B cell (primary cell): Measurements from ENCODE around the gene SRSF10. TPM values are rescaled to one million over a fixed set of nuclear protein-coding genes. Genes with fewer than 3 reads are reported as not detected.

ENCODE experiments used
- ATAC-seq: fragments of 200-7000 bp; cut with Tn5 transposase; one replicate; pipeline ENCODE4 v1.10.0; 2021; ENCODE audit warnings: low read depth, mild to moderate bottlenecking, moderate number of reproducible peaks, moderate library complexity
- CTCF ChIA-PET: fragments of 350-600 bp; sonication (Branson Sonifier 250); formaldehyde crosslinking; loops from one replicate; lab custom pipeline; 2021; ENCODE audit warnings: antibody characterized with exemption, inconsistent platforms; lab: Charles Lee
- POLR2A ChIA-PET: fragments of 350-600 bp; sonication (Branson Sonifier 250); formaldehyde crosslinking; loops from one replicate; lab custom pipeline; 2021; ENCODE audit warnings: antibody characterized with exemption; lab: Charles Lee
- DNase-seq: peaks from one replicate; pipeline ENCODE4 v3.0.0; 2013
- H2AFZ ChIP-seq: 2 replicates; pipeline ENCODE4 v1.6.1; 2012; ENCODE audit warnings: mild to moderate bottlenecking, low read depth, low read length; ENCODE audit not compliant: insufficient read depth, poor library complexity, severe bottlenecking
- H3K27ac ChIP-seq, 2 donors: 1 replicate in 1 of 2; 2 replicates in 1 of 2; pipeline ENCODE4 v1.5.1; 2012 to 2013; ENCODE audit warnings: low read length in 2 of 2, mild to moderate bottlenecking in 2 of 2, moderate library complexity in 1 of 2
- H3K27me3 ChIP-seq, 4 experiments: fragments of 200-600 bp in 1 of 4; sonication (generic) in 1 of 4; replicated peaks in 1 of 4; 1 replicate in 2 of 4; 2 replicates in 2 of 4; pipeline versions ENCODE4 v1.6.1 to v1.7.0; 2013 to 2016; ENCODE audit warnings: low read length in 3 of 4, mild to moderate bottlenecking in 2 of 4, mixed read lengths in 1 of 4, moderate library complexity in 1 of 4; ENCODE audit not compliant: insufficient read depth in 4 of 4, control insufficient read depth in 3 of 4; ENCODE audit errors: control extremely low read depth in 1 of 4
- H3K36me3 ChIP-seq, 2 experiments: replicated peaks in 1 of 2; 1 replicate in 1 of 2; 2 replicates in 1 of 2; pipeline versions ENCODE4 v1.6.1 to v1.7.1; 2013; ENCODE audit warnings: low read length in 1 of 2; ENCODE audit not compliant: insufficient read depth in 2 of 2, control insufficient read depth in 1 of 2; ENCODE audit errors: control extremely low read depth in 1 of 2, extremely low read depth in 1 of 2
- H3K4me1 ChIP-seq, 2 donors: fragments of 200-600 bp in 1 of 2; sonication (generic) in 1 of 2; 1 replicate in 1 of 2; 2 replicates in 1 of 2; pipeline versions ENCODE4 v1.5.1 to v1.6.1; 2013 to 2017; ENCODE audit warnings: low read length in 2 of 2; ENCODE audit not compliant: control insufficient read depth in 2 of 2, insufficient read depth in 2 of 2
- H3K4me2 ChIP-seq: replicated peaks from 2 replicates; pipeline ENCODE3; 2012; ENCODE audit warnings: mild to moderate bottlenecking, low read depth, low read length; ENCODE audit not compliant: poor library complexity, severe bottlenecking
- H3K4me3 ChIP-seq, 5 experiments: fragments of 200-600 bp in 1 of 5; sonication (generic) in 1 of 5; 1 replicate in 3 of 5; 2 replicates in 2 of 5; pipeline versions ENCODE4 v1.5.1 to v1.7.0; 2011 to 2016; ENCODE audit warnings: low read length in 4 of 5, mild to moderate bottlenecking in 4 of 5, low read depth in 2 of 5, control low read depth in 1 of 5, moderate library complexity in 1 of 5; ENCODE audit not compliant: insufficient read depth in 1 of 5; ENCODE audit errors: control extremely low read depth in 1 of 5, extremely low read depth in 1 of 5
- H3K79me2 ChIP-seq: fragments of 200-600 bp; sonication (generic); one replicate; pipeline ENCODE4 v1.6.0; 2016; ENCODE audit warnings: low read length; ENCODE audit not compliant: control insufficient read depth, insufficient read depth
- H3K9ac ChIP-seq: fragments of 200-600 bp; sonication (generic); 2 replicates; pipeline ENCODE4 v1.6.1; 2017; ENCODE audit warnings: mild to moderate bottlenecking, low read length, moderate library complexity
- H3K9me3 ChIP-seq, 3 donors: one replicate each; pipeline versions ENCODE4 v1.6.1 to v1.7.1; 2013; ENCODE audit warnings: low read length in 2 of 3; ENCODE audit not compliant: control insufficient read depth in 2 of 3, insufficient read depth in 1 of 3; ENCODE audit errors: control extremely low read depth in 1 of 3
- H4K20me1 ChIP-seq: 2 replicates; pipeline ENCODE4 v1.6.0; 2012; ENCODE audit warnings: mild to moderate bottlenecking, low read length; ENCODE audit not compliant: insufficient read depth, control insufficient read depth, poor library complexity, severe bottlenecking
- H3K27ac Mint-ChIP-seq: one replicate; pipeline ENCODE4 v1.8.0; 2021; ENCODE audit warnings: mixed read lengths
- H3K27me3 Mint-ChIP-seq: one replicate; pipeline ENCODE4 v1.8.0; 2021; ENCODE audit warnings: mixed read lengths
- H3K4me1 Mint-ChIP-seq: one replicate; pipeline ENCODE4 v1.8.0; 2021; ENCODE audit warnings: mixed read lengths
- H3K4me3 Mint-ChIP-seq: one replicate; pipeline ENCODE4 v1.8.0; 2021; ENCODE audit warnings: mixed read lengths
- H3K9me3 Mint-ChIP-seq: one replicate; pipeline ENCODE4 v1.8.0; 2022; ENCODE audit warnings: mixed read lengths; ENCODE audit not compliant: insufficient read depth
- CTCF ChIP-seq: fragments of 200-600 bp; IDR thresholded peaks from one replicate; pipeline ENCODE4 v1.8.0; 2022; ENCODE audit warnings: antibody characterized with exemption, mild to moderate bottlenecking
- EZH2 ChIP-seq: IDR thresholded peaks from 2 replicates; pipeline ENCODE4 v1.6.1; 2012; ENCODE audit warnings: borderline replicate concordance, low read depth, mild to moderate bottlenecking, moderate library complexity, low read length; ENCODE audit not compliant: insufficient read depth, poor library complexity, severe bottlenecking
- WGBS: methylation state at CpG from one replicate; pipeline ENCODE4 v1.1.5; 2013; ENCODE audit warnings: missing lambda C conversion rate; ENCODE audit not compliant: insufficient coverage; 5-methylcytosine and 5-hydroxymethylcytosine counted together
- intact Hi-C: fragments of 100-400 bp; cut with micrococcal nuclease; formaldehyde crosslinking; loops from one replicate; pipeline ENCODE4 v1.10.0; 2022
- polyA plus RNA-seq: library from polyadenylated mRNA; depleted of rRNA; stranded (reverse); fragments of >200 nt; gene quantifications from 2 replicates; pipeline ENCODE4 v1.2.3, GENCODE V29; 2012
- total RNA-seq, 2 donors: library from RNA; stranded (reverse); fragments of 120-200 nt in 1 of 2; gene quantifications; 1 replicate in 1 of 2; 2 replicates in 1 of 2; pipeline versions ENCODE4 v1.2.3 to v1.2.4, GENCODE V29; 2013 to 2022

The SRSF10 gene
- total and polyA plus RNA-seq, 2 donors (not counting 1 experiment from before 2014, with no cell fraction given): 98.6 to 213 TPM

- H3K27ac ChIP-seq: no peak overlapping the region
- H3K27ac Mint-ChIP-seq: no peak overlapping the region
- no peak overlapping the region for H3K4me3 Mint-ChIP-seq
- H3K9ac ChIP-seq: no peak overlapping the region
- H3K4me2 ChIP-seq: no peak overlapping the region
- TF ChIP-seq EZH2 (no peak), CTCF (peak; percentile 50)
- DNase-seq (peak; percentile 37), ATAC-seq (no peak)
- H3K79me2 ChIP-seq: no peaks in the 10 kb centered on the region
- ChIA-PET POLR2A (interaction anchor here (0.6 to 0.9 kb wide), 2 partner anchors 129 to 237 kb away, joined by 6 to 9 read pairs; partner anchors contain the start of gene LYPLA2), CTCF (interaction anchor here (0.8 to 3.3 kb wide), 17 partner anchors 21 to 337 kb away, joined by 3 to 28 read pairs (median 4); partner anchors contain the start of genes PNRC2 and RPL11)
- H4K20me1 ChIP-seq: no peaks in the 10 kb centered on the region
- H3K9me3 Mint-ChIP-seq: no peaks in the 10 kb centered on the region
- H3K36me3 ChIP-seq: no peaks in the 10 kb centered on the region
- peaks cover 5% of the 10 kb centered on the region for H3K4me1 Mint-ChIP-seq
- 100% methylated on average over 3 of the region's 4 CpGs for WGBS
- H2AFZ ChIP-seq: no peak overlapping the region
- no peaks in the 10 kb centered on the region for H3K4me1 ChIP-seq
- H3K27me3 Mint-ChIP-seq: no peaks in the 10 kb centered on the region
- no peaks in the 10 kb centered on the region for H3K9me3 ChIP-seq
- no peak overlapping the region for H3K4me3 ChIP-seq
- intact Hi-C loops: no loop called here
- no peaks in the 10 kb centered on the region for H3K27me3 ChIP-seq
Observed at GRCh38 chr1:24027838-24028468, 47.8 kb upstream of the SRSF10 start.

- H3K27me3 ChIP-seq: no peaks in the 10 kb centered on the region
- no peaks in the 10 kb centered on the region for H3K79me2 ChIP-seq
- Mint-ChIP-seq H3K27me3 (no peaks in the 10 kb centered on the region), H3K4me3 (no peak overlapping the region), H3K27ac (no peak overlapping the region), H3K9me3 (no peaks in the 10 kb centered on the region), H3K4me1 (peaks cover 5% of the 10 kb centered on the region)
- no peak overlapping the region for H2AFZ ChIP-seq
- TF ChIP-seq EZH2 (no peak), CTCF (no peak)
- no peaks in the 10 kb centered on the region for H3K4me1 ChIP-seq
- no peak overlapping the region for H3K4me3 ChIP-seq
- ChIA-PET CTCF (no interaction called here), POLR2A (no interaction called here)
- ATAC-seq (no peak), DNase-seq (no peak)
- no peaks in the 10 kb centered on the region for H4K20me1 ChIP-seq
- no peak overlapping the region for H3K9ac ChIP-seq
- H3K27ac ChIP-seq: no peak overlapping the region
- no peaks in the 10 kb centered on the region for H3K36me3 ChIP-seq
- intact Hi-C loops: no loop called here
- 88% methylated on average over 3 of the region's 4 CpGs for WGBS
- H3K4me2 ChIP-seq: no peak overlapping the region
- no peaks in the 10 kb centered on the region for H3K9me3 ChIP-seq
Observed at GRCh38 chr1:24022581-24023361, 42.6 kb upstream of the SRSF10 start.
